Activated T-cell treated with anti-CD3 and anti-CD28 coated beads, Interleukin-2, amount 50 U/mL, for 24 hours (primary cell): ENCODE data around the gene TMEM107.

Experiments
- DNase-seq: peaks from one replicate; pipeline ENCODE4 v3.0.0-alpha.2; 2020
- H3K27ac Mint-ChIP-seq: 2 replicates; pipeline ENCODE4 v1.8.0; 2020; ENCODE audit warnings: mild to moderate bottlenecking, mixed read lengths
- H3K27me3 Mint-ChIP-seq: 2 replicates; pipeline ENCODE4 v1.8.0; 2020; ENCODE audit warnings: mixed read lengths
- H3K36me3 Mint-ChIP-seq: 2 replicates; pipeline ENCODE4 v1.8.0; 2020; ENCODE audit warnings: low read depth, mixed read lengths
- H3K4me1 Mint-ChIP-seq: 2 replicates; pipeline ENCODE4 v1.8.0; 2020; ENCODE audit warnings: low read depth, mixed read lengths
- H3K4me3 Mint-ChIP-seq: 2 replicates; pipeline ENCODE4 v1.8.0; 2020; ENCODE audit warnings: mild to moderate bottlenecking, moderate library complexity, mixed read lengths
- H3K9me3 Mint-ChIP-seq: 2 replicates; pipeline ENCODE4 v1.8.0; 2020; ENCODE audit warnings: mixed read lengths

The TMEM107 gene

GRCh38 chr17:8160224-8160577 is 16.0 kb downstream of the TMEM107 start:
- DNase-seq, result no peak
- Mint-ChIP-seq H3K4me3 (peak overlapping the region; percentile 40), H3K36me3 (peaks cover 40% of the 10 kb centered on the region), H3K4me1 (peaks cover 57% of the 10 kb centered on the region), H3K27ac (peak overlapping the region; percentile 92), H3K9me3 (no peaks in the 10 kb centered on the region), H3K27me3 (no peaks in the 10 kb centered on the region)

DNA sequence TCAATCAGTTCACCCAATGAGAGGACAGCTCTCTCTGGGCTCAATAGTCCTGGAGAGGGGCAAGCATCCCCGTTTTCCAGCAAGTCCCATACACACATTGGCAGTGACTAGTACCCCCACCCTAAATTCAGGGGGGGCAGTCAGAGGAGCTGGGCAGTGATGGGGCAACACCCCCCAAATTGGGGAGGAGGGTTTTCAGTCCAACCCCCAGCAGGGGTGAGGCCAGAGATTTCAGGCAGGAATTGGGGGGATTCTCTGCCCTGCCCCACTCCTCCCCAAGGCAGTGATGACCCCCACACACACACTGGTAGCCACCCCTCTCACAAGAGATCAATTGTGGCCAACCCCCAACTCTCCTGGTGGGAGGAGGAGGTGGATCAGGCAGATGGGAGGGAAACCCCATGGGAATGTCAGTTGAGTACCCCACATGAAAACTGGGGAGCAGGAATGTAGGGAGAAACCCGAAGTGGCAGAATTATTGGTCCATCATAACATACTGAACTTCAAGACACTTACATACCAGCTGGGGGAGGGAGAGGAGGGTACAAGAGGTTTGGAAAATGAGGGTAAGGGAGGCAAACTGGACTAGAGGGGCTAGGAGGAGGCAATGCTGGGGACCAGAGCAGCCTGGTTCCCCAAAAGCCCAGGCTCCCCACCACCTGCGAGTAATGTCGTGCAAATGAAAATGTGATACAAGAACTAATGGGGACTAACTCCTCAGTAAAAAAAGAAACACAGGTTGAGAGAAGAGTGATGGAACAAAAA is 16.5 kb downstream of the TMEM107 start:
- H3K4me1 Mint-ChIP-seq, result peaks cover 51% of the 10 kb centered on the region
- no peak for DNase-seq
- H3K27me3 Mint-ChIP-seq, result no peaks in the 10 kb centered on the region
- H3K9me3 Mint-ChIP-seq, result no peaks in the 10 kb centered on the region
- peak overlapping the region; percentile 40 for H3K4me3 Mint-ChIP-seq
- H3K27ac Mint-ChIP-seq, result peak overlapping the region; percentile 92
- peaks cover 40% of the 10 kb centered on the region for H3K36me3 Mint-ChIP-seq

- no peak for DNase-seq
- Mint-ChIP-seq H3K9me3 (no peaks in the 10 kb centered on the region), H3K27ac (peak overlapping the region; percentile 92), H3K36me3 (peaks cover 40% of the 10 kb centered on the region), H3K4me1 (peaks cover 45% of the 10 kb centered on the region), H3K4me3 (peak overlapping the region; percentile 37), H3K27me3 (no peaks in the 10 kb centered on the region)
Observed at GRCh38 chr17:8159032-8159400, 17.2 kb downstream of the TMEM107 start.

DNA sequence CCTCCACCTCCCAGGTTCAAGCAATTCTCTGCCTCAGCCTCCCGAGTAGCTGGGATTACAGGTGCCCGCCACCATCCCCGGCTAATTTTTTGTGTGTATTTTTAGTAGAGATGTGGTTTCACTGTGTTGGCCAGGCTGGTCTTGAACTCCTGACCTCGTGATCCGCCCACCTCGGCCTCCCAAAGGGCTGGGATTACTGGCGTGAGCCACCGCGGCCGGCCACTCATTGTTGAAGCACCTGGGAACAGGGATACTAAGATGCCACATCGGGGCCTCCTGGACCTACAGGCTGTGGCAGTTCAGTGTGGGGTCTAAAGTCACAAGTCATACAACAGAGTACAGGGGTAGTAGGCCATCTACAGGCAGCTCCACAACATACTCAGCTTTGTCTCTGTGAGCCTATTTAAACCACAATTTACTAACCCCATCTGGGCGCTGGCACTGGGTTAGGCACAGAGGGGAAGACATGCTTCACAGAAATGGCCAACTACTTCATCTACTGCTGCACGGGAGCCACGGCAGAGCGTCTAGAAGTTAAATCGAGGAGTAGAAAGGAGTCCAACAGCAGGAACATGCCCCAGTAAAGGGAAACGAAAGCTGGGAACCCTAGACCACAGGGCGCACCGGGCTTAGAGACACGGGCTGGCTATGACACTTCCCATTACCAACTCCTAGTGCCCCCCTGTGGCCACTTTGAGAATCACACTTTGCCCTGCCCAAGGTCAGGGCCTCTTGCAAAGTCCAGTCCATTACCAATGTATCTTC is 17.7 kb downstream of the TMEM107 start:
- Mint-ChIP-seq H3K4me1 (peaks cover 42% of the 10 kb centered on the region), H3K36me3 (peaks cover 40% of the 10 kb centered on the region), H3K27ac (peak overlapping the region; percentile 91)

DNA sequence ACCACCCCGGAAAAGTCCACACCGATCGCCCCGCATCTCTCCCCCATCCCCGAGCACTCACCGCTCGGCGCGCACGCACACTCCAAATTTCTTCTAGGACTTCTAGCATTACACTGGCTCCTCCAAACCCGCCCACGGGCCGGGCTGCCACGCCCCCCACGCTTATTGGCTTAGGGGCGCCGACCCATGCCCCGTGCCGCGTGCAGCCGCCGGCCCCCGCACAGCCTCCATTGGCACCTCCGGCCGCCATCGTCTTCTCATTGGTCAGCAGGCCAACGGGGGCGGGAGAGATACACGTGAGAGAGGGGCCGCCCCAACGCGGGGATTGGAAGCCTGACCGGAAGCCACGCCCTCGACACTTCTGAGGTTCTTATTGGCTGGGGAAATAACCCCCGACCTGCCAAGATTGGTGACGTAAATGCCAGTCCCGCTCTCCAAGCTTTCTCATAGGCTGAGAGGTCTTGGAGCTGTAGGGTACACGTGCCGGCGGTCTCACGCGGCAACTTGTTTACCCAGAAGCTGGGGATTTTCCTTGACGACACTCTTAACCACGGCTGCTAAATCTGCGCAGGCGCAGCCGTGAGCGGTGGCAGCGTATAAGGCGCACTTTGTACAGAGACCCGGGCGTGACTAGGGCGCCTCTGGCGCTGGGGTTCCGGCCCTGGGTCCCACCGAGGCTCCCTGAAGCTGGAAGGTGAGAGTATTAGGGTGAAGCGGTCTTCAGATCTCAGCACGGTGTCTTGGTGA is 19.8 kb downstream of the TMEM107 start:
- peak; percentile 99 for DNase-seq
- Mint-ChIP-seq H3K36me3 (peaks cover 40% of the 10 kb centered on the region), H3K4me3 (no peak overlapping the region), H3K27me3 (no peaks in the 10 kb centered on the region), H3K9me3 (no peaks in the 10 kb centered on the region), H3K27ac (no peak overlapping the region), H3K4me1 (peaks cover 51% of the 10 kb centered on the region)

More for the DNA sequence above, 17.7 kb downstream of the TMEM107 start:
- Mint-ChIP-seq H3K27me3 (no peaks in the 10 kb centered on the region), H3K4me3 (peak overlapping the region; percentile 37), H3K9me3 (no peaks in the 10 kb centered on the region)
- peak; percentile 88 for DNase-seq

GRCh38 chr17:8155996-8156245 is 20.3 kb downstream of the TMEM107 start:
- Mint-ChIP-seq H3K9me3 (no peaks in the 10 kb centered on the region), H3K4me1 (peaks cover 49% of the 10 kb centered on the region), H3K27ac (no peak overlapping the region), H3K4me3 (no peak overlapping the region), H3K27me3 (no peaks in the 10 kb centered on the region), H3K36me3 (peaks cover 37% of the 10 kb centered on the region)
- DNase-seq, result no peak

DNA sequence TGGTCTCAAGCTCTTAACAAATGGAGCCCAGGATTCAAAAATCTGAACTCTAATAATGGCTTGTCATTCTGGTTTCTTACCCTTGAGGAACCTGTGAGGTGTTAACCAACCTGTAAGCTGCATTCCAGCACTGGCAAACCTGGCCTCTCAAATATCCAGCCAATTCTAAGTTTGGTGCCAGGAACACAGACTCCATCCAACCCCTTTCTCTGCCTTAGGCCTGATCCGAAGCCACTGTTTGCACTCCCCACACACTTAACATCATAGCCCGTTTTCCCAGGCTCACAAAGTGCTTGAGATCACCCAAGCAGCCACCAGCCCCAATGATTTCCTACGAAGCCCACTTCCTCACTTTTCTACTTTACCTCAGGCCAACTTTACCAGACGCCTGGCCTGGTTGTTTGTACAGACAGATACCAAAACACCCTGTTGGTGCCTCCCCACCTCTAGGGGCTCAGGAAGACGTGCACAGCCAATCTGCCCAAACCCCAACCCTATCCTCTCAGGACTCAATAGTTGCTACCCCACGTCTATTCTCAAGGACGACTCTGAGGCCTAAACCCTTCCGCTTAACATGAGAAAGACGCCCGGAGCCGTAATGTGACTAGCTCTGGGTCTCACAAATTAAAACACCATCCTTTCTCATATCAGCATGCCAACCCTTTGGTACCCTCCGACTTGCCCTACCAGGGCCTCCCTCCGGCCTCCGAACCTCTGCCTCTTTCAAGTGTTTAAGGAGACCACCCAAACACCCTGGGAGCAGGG is 20.8 kb downstream of the TMEM107 start:
- no peaks in the 10 kb centered on the region for H3K9me3 Mint-ChIP-seq
- H3K27ac Mint-ChIP-seq, result no peak overlapping the region

GRCh38 chr17:8154608-8155155 is 21.5 kb downstream of the TMEM107 start:
- Mint-ChIP-seq H3K9me3 (no peaks in the 10 kb centered on the region), H3K4me3 (no peak overlapping the region), H3K36me3 (peaks cover 33% of the 10 kb centered on the region), H3K4me1 (peaks cover 49% of the 10 kb centered on the region), H3K27me3 (no peaks in the 10 kb centered on the region), H3K27ac (no peak overlapping the region)
- no peak for DNase-seq

More for the DNA sequence above, 20.8 kb downstream of the TMEM107 start:
- no peak for DNase-seq
- Mint-ChIP-seq H3K4me3 (no peak overlapping the region), H3K27me3 (no peaks in the 10 kb centered on the region), H3K36me3 (peaks cover 33% of the 10 kb centered on the region), H3K4me1 (peaks cover 49% of the 10 kb centered on the region)

DNA sequence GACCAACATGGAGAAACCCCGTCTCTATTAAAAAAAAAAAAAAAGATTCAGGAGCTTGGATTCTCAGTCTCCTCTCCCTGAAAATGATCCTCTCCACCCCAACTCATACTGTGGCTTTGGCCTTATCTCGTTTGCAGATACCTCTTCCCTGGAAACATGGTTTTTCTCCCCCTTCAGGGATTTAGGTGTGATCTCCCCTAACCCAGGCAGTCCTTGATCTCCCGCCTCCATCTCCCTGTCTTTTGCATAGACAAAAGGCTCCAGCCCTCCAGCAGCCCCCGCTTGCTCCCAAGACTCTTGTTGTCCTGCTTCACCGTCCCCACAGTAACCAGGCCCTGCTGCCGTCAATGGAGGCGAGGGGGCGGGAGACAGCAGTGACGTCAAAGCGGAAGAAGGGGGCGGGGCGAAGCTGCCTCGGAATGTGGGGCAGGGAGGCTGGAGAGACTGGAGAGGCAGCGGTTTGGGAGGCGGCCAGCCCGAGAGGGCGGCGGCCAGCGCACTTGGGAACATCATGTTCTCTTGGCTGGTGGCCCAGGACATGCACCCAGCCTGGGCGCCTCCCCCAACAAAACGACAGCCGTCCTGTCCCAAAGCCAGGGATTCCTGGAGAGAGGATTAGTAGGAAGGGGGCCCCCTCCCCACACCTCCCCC is 22.1 kb downstream of the TMEM107 start:
- Mint-ChIP-seq H3K27me3 (no peaks in the 10 kb centered on the region), H3K36me3 (peaks cover 34% of the 10 kb centered on the region), H3K9me3 (no peaks in the 10 kb centered on the region), H3K4me3 (peak overlapping the region; percentile 66), H3K4me1 (peaks cover 47% of the 10 kb centered on the region), H3K27ac (no peak overlapping the region)
- peak; percentile 87 for DNase-seq

GRCh38 chr17:8153525-8153956 is 22.6 kb downstream of the TMEM107 start:
- Mint-ChIP-seq H3K9me3 (no peaks in the 10 kb centered on the region), H3K4me3 (peak overlapping the region; percentile 66), H3K27ac (no peak overlapping the region), H3K27me3 (no peaks in the 10 kb centered on the region), H3K36me3 (peaks cover 35% of the 10 kb centered on the region), H3K4me1 (peaks cover 43% of the 10 kb centered on the region)
- DNase-seq, result peak; percentile 65

DNA sequence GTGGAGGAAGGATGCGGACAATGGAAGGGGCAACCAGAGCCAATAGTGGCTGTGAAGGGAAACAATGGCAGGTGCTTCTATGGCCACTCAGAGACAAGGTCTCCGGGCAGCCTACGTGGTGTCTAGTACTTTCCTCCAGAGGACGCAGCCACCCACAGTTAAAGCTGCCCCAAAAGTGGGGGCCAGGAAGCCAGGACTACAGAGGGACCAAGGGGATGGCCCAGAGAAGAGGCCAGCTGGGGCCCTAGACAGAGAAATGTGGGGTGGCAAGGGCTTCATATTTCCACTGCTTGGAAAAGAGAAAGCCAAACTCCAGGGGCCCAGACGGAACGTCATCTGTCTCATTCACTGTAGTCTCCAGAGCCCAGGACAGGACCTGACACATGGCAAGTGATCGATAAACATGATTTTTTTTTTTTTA is 23.1 kb downstream of the TMEM107 start:
- no peak for DNase-seq
- no peaks in the 10 kb centered on the region for H3K9me3 Mint-ChIP-seq
- H3K4me3 Mint-ChIP-seq, result peak overlapping the region; percentile 66
- peaks cover 39% of the 10 kb centered on the region for H3K4me1 Mint-ChIP-seq
- H3K36me3 Mint-ChIP-seq, result peaks cover 35% of the 10 kb centered on the region
- H3K27ac Mint-ChIP-seq, result no peak overlapping the region
- no peaks in the 10 kb centered on the region for H3K27me3 Mint-ChIP-seq

- peaks cover 39% of the 10 kb centered on the region for H3K4me1 Mint-ChIP-seq
- peak within 1 kb of the TSS; percentile 91 for H3K4me3 Mint-ChIP-seq
- no peaks in the 10 kb centered on the region for H3K27me3 Mint-ChIP-seq
- no peaks in the 10 kb centered on the region for H3K9me3 Mint-ChIP-seq
- peak; percentile 91 for DNase-seq
- peaks cover 41% of the 10 kb centered on the region for H3K36me3 Mint-ChIP-seq
- no peak within 1 kb of the TSS for H3K27ac Mint-ChIP-seq
Observed at GRCh38 chr17:8152112-8152775, 23.9 kb downstream of the TMEM107 start, which contains the start of gene PER1. TSS of gene PER1 (minus strand) at chr17:8152404. CDS start at chr17:8150706, 1,698 bp downstream.

DNA sequence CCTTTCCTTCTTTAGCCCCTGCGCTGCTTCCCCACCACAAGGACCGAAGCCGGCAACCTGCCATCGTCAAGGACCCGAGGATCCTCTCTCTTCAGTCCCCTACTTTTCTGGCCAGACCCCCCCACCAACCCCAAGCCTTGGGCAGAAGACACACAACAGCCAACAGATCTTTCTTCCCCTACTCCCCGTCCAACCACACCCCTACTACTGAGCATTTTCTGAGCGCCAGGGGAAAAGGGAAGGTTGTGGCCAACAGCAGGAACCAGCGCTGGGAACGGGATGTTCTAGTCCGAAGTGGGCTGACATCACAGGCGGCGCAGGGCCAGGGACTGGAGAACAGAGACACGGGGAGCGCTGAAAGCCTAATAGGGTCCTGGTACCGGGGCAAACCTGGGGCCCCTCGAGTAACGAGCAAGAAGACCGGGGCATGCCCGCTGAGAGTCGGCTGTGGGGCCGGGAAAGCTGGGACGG is 24.5 kb downstream of the TMEM107 start:
- Mint-ChIP-seq H3K36me3 (peaks cover 47% of the 10 kb centered on the region), H3K9me3 (no peaks in the 10 kb centered on the region), H3K4me1 (peaks cover 39% of the 10 kb centered on the region), H3K4me3 (peak overlapping the region; percentile 91), H3K27ac (no peak overlapping the region), H3K27me3 (no peaks in the 10 kb centered on the region)
- DNase-seq, result peak; percentile 64
